Measurements from ENCODE around the gene MYOF.

DNA sequence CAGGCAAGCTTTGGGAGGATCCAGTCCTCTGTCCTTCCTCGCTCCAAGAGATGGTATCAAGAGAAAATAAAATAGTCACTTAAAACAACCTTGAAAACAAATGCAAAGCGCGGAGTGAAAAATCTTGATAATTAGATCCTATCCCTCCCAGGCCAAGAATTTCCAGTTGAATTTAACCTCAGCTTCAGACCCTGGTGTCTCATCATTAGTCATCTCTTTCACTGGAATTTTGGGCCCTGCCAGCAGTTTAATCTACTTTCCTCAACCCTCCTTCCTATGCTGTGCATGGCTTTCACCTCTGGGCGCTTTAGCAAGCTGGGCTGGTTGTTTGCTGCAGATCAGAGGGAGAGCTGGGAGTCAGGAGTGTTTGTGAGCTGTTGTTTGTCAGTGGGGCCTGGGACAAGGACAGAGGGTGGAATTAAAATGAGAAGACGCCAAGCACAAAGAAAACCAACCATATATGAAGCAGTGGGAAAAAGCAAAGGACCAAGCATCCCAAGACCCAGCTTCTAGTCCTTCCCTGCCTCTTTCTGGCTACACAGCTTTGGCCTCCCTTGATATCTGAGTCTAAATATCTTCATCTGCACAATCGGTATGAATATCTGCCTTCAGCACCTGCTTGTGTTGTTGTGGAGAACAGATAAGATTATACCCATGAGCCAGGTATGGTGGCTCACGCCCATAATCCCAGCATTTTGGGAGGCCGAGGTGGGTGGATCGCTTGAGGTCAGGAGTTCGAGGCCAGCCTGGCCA lies 13.5 kb downstream of the MYOF start:
- TF ChIP-seq EP300 (IDR thresholded peaks at IDR 0.05; ENCODE audit: borderline replicate concordance in 1 of 2, low read depth in 2 of 2, low read length in 2 of 2) (no peak), SP1 (IDR thresholded peaks at IDR 0.05; ENCODE audit: low read depth, low read length) (no peak), CREB1 (IDR thresholded peaks at IDR 0.05) (no peak), EZH2 (IDR thresholded peaks at IDR 0.05; ENCODE audit: low read depth, low read length, severe bottlenecking) (no peak), CHD2 (IDR thresholded peaks at IDR 0.05; ENCODE audit: low read length) (no peak), POLR2A (IDR thresholded peaks at IDR 0.05; ENCODE audit: control extremely low read depth in 1 of 2, low read depth in 2 of 2, low read length in 2 of 2) (no peak), POLR2AphosphoS5 (IDR thresholded peaks at IDR 0.05; ENCODE audit: low read depth, low read length) (no peak), SUZ12 (IDR thresholded peaks at IDR 0.05; ENCODE audit: low read length) (no peak)
- TF ChIP-seq, protein P1, sequence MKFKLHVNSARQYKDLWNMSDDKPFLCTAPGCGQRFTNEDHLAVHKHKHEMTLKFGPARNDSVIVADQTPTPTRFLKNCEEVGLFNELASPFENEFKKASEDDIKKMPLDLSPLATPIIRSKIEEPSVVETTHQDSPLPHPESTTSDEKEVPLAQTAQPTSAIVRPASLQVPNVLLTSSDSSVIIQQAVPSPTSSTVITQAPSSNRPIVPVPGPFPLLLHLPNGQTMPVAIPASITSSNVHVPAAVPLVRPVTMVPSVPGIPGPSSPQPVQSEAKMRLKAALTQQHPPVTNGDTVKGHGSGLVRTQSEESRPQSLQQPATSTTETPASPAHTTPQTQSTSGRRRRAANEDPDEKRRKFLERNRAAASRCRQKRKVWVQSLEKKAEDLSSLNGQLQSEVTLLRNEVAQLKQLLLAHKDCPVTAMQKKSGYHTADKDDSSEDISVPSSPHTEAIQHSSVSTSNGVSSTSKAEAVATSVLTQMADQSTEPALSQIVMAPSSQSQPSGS (IDR thresholded peaks at IDR 0.05; ENCODE audit: low read length), result no peak
